ENCODE results near the gene NRXN2.

The NRXN2 gene

GRCh38 chr11:64723117-64723906 lies at the start of gene NRXN2:
TSS of gene NRXN2 (minus strand) at chr11:64723197. CDS start at chr11:64713699, 9,498 bp downstream.
- peak; percentile 64; the same call in 1 of the 2 replicates for TF ChIP-seq RAD21 (IDR thresholded peaks at IDR 0.05; ENCODE audit: low read depth)
- no peak for TF ChIP-seq REST (IDR thresholded peaks at IDR 0.05; ENCODE audit: low read depth)
- TF ChIP-seq ZBTB7A (IDR thresholded peaks at IDR 0.05; ENCODE audit: low read depth), result peak; percentile 59; the same call in 1 of the 2 replicates

- TF ChIP-seq MAX (IDR thresholded peaks at IDR 0.05) (no peak), USF1 (IDR thresholded peaks at IDR 0.05) (no peak), EP300 (IDR thresholded peaks at IDR 0.05; ENCODE audit: borderline replicate concordance) (no peak), CEBPB (IDR thresholded peaks at IDR 0.05) (no peak), EGR1 (IDR thresholded peaks at IDR 0.05) (no peak)
These were observed 49.5 kb upstream of the NRXN2 start for GRCh38 chr11:64772303-64773018.

- no peak for TF ChIP-seq FOXM1 (IDR thresholded peaks at IDR 0.05; ENCODE audit: borderline replicate concordance, low read depth)
- TF ChIP-seq TEAD4 (IDR thresholded peaks at IDR 0.05), result no peak
- TF ChIP-seq TAF1 (IDR thresholded peaks at IDR 0.05; ENCODE audit: low read depth), result no peak
- no peak for TF ChIP-seq EGR1 (IDR thresholded peaks at IDR 0.05)
These were observed 48.9 kb upstream of the NRXN2 start for GRCh38 chr11:64771861-64772260.

GRCh38 chr11:64770120-64770519 lies 47.1 kb upstream of the NRXN2 start:
- no peak for TF ChIP-seq YY1 (IDR thresholded peaks at IDR 0.05; ENCODE audit: low read depth)
- TF ChIP-seq TAF1 (IDR thresholded peaks at IDR 0.05; ENCODE audit: low read depth), result no peak
- no peak for TF ChIP-seq MAX (IDR thresholded peaks at IDR 0.05)
- no peak for TF ChIP-seq RAD21 (IDR thresholded peaks at IDR 0.05; ENCODE audit: low read depth)

GRCh38 chr11:64769283-64769682 lies 46.3 kb upstream of the NRXN2 start:
- TF ChIP-seq REST (IDR thresholded peaks at IDR 0.05; ENCODE audit: low read depth) (no peak), CEBPB (IDR thresholded peaks at IDR 0.05) (no peak), TCF12 (IDR thresholded peaks at IDR 0.05; ENCODE audit: low read depth) (no peak), MAX (IDR thresholded peaks at IDR 0.05) (no peak), NFIC (IDR thresholded peaks at IDR 0.05) (no peak), TEAD4 (IDR thresholded peaks at IDR 0.05) (no peak), RAD21 (IDR thresholded peaks at IDR 0.05; ENCODE audit: low read depth) (no peak), FOXM1 (IDR thresholded peaks at IDR 0.05; ENCODE audit: borderline replicate concordance, low read depth) (no peak), EP300 (IDR thresholded peaks at IDR 0.05; ENCODE audit: borderline replicate concordance) (no peak), USF1 (IDR thresholded peaks at IDR 0.05) (no peak), YY1 (IDR thresholded peaks at IDR 0.05; ENCODE audit: low read depth) (no peak), CREB1 (IDR thresholded peaks at IDR 0.05; ENCODE audit: low read depth) (no peak), EGR1 (IDR thresholded peaks at IDR 0.05) (no peak)

- TF ChIP-seq ZBTB7A (IDR thresholded peaks at IDR 0.05; ENCODE audit: low read depth) (no peak), YY1 (IDR thresholded peaks at IDR 0.05; ENCODE audit: low read depth) (no peak), FOXM1 (IDR thresholded peaks at IDR 0.05; ENCODE audit: borderline replicate concordance, low read depth) (no peak), TEAD4 (IDR thresholded peaks at IDR 0.05) (no peak), EGR1 (IDR thresholded peaks at IDR 0.05) (no peak), CEBPB (IDR thresholded peaks at IDR 0.05) (no peak), NFIC (IDR thresholded peaks at IDR 0.05) (no peak), TCF12 (IDR thresholded peaks at IDR 0.05; ENCODE audit: low read depth) (no peak)
These were observed 45.3 kb upstream of the NRXN2 start for GRCh38 chr11:64768300-64768694.

Measured in Ishikawa (cell line).